ENCODE measurements around the gene NSUN7. TPM values are rescaled to one million over a fixed set of nuclear protein-coding genes. Genes with fewer than 3 reads are reported as not detected.

Gene NSUN7
- total RNA-seq, 1 donor, result under 0.01 TPM

DNA sequence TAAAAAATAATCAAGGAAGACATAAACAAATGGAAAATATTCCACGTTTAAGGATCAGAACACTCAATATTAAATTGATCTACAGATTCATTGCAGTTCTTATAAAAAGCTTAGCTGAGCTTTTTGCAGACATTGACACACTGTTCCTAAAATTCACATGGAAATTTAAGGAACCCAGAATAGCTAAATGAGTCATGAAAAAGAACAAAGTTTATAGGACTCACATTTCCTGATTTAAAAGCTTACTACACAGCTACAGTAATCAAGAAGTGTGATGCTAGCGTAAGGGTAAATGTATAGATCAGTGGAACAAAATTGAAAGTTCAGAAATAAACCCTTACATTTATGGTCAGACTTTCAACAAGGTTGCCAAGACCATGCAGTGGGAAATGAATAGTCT, 33.1 kb downstream of the NSUN7 start:
- Histone ChIP-seq H2AFZ (ENCODE audit: low read length) (no peak overlapping the region), H3K27ac (ENCODE audit: low read depth, low read length) (no peak overlapping the region), H3K4me2 (ENCODE audit: insufficient read depth, low read length) (no peak overlapping the region), H3K79me2 (ENCODE audit: insufficient read depth, low read length) (no peaks in the 10 kb centered on the region), H3K36me3 (ENCODE audit: insufficient read depth, low read length) (no peaks in the 10 kb centered on the region), H3K4me1 (ENCODE audit: insufficient read depth, low read length) (no peaks in the 10 kb centered on the region), H4K20me1 (ENCODE audit: insufficient read depth, low read length) (no peaks in the 10 kb centered on the region), H3K4me3 (ENCODE audit: insufficient read depth, low read length) (no peak overlapping the region), H3K9me3 (ENCODE audit: low read depth, low read length) (no peaks in the 10 kb centered on the region), H3K27me3 (ENCODE audit: insufficient read depth, low read length) (peaks cover 4% of the 10 kb centered on the region)
- TF ChIP-seq, protein P1, sequence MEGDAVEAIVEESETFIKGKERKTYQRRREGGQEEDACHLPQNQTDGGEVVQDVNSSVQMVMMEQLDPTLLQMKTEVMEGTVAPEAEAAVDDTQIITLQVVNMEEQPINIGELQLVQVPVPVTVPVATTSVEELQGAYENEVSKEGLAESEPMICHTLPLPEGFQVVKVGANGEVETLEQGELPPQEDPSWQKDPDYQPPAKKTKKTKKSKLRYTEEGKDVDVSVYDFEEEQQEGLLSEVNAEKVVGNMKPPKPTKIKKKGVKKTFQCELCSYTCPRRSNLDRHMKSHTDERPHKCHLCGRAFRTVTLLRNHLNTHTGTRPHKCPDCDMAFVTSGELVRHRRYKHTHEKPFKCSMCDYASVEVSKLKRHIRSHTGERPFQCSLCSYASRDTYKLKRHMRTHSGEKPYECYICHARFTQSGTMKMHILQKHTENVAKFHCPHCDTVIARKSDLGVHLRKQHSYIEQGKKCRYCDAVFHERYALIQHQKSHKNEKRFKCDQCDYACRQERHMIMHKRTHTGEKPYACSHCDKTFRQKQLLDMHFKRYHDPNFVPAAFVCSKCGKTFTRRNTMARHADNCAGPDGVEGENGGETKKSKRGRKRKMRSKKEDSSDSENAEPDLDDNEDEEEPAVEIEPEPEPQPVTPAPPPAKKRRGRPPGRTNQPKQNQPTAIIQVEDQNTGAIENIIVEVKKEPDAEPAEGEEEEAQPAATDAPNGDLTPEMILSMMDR (IDR thresholded peaks at IDR 0.05; ENCODE audit: extremely low read depth, low read depth, low read length), result no peak
- DNase-seq (ENCODE audit: insufficient read length, low spot score, missing footprints), result no peak

DNA sequence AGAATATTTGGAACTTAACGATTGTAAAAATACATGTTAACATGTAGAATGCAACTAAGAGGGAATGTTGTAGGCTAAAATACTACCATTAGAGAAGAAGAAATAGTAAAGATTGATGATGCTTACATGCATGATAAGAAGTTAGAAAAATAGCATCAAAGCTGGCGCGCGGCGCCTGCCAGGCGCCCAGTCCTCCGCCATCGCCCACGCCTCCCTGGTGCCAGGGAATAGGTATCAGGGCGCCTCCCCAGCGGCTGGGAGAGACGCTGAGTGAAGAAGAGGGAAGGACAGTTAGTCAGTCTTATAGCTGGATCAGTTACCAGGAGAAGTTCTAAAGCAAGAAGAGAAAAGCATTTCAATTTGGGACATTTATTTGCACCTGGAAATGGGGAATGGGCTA, 36.0 kb downstream of the NSUN7 start:
- Histone ChIP-seq H3K27me3 (ENCODE audit: insufficient read depth, low read length) (peaks cover 4% of the 10 kb centered on the region), H3K27ac (ENCODE audit: low read depth, low read length) (no peak overlapping the region), H2AFZ (ENCODE audit: low read length) (no peak overlapping the region), H3K36me3 (ENCODE audit: insufficient read depth, low read length) (no peaks in the 10 kb centered on the region), H3K4me1 (ENCODE audit: insufficient read depth, low read length) (no peaks in the 10 kb centered on the region), H3K79me2 (ENCODE audit: insufficient read depth, low read length) (no peaks in the 10 kb centered on the region), H3K4me3 (ENCODE audit: insufficient read depth, low read length) (no peak overlapping the region), H3K9me3 (ENCODE audit: low read depth, low read length) (no peaks in the 10 kb centered on the region), H3K4me2 (ENCODE audit: insufficient read depth, low read length) (no peak overlapping the region), H4K20me1 (ENCODE audit: insufficient read depth, low read length) (no peaks in the 10 kb centered on the region)
- TF ChIP-seq, protein P1 (IDR thresholded peaks at IDR 0.05; ENCODE audit: extremely low read depth, low read depth, low read length), result no peak
- DNase-seq (ENCODE audit: insufficient read length, low spot score, missing footprints), result no peak

DNA sequence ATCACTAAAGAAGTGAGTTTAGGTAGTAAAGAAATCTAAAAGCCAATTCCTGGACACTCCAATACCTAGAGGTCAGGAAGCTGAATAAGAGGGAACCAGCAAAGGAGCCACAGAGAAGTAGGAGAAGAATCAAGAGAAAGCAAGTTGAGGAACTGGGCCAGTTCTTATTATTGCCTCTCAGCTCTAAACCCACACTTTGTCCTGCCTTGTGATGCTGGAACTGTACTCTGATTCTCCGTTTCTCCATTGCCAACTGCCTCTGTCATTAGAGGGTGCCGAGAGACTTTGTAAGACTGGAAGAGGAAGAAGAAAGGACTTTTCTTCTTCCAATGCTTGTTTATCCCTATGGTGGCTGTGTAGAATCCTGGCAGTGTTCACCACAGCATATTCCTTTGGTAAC, 38.6 kb downstream of the NSUN7 start:
- H4K20me1 ChIP-seq (ENCODE audit: insufficient read depth, low read length), result no peaks in the 10 kb centered on the region
- no peaks in the 10 kb centered on the region for H3K79me2 ChIP-seq (ENCODE audit: insufficient read depth, low read length)
- no peak for DNase-seq (ENCODE audit: insufficient read length, low spot score, missing footprints)
- no peak overlapping the region for H3K27ac ChIP-seq (ENCODE audit: low read depth, low read length)
- H3K27me3 ChIP-seq (ENCODE audit: insufficient read depth, low read length), result no peaks in the 10 kb centered on the region
- H3K4me3 ChIP-seq (ENCODE audit: insufficient read depth, low read length), result no peak overlapping the region
- H3K9me3 ChIP-seq (ENCODE audit: low read depth, low read length), result no peaks in the 10 kb centered on the region
- TF ChIP-seq, protein P1 (IDR thresholded peaks at IDR 0.05; ENCODE audit: extremely low read depth, low read depth, low read length), result no peak
- H3K36me3 ChIP-seq (ENCODE audit: insufficient read depth, low read length), result no peaks in the 10 kb centered on the region
- no peak overlapping the region for H2AFZ ChIP-seq (ENCODE audit: low read length)
- H3K4me1 ChIP-seq (ENCODE audit: insufficient read depth, low read length), result no peaks in the 10 kb centered on the region
- no peak overlapping the region for H3K4me2 ChIP-seq (ENCODE audit: insufficient read depth, low read length)

DNA sequence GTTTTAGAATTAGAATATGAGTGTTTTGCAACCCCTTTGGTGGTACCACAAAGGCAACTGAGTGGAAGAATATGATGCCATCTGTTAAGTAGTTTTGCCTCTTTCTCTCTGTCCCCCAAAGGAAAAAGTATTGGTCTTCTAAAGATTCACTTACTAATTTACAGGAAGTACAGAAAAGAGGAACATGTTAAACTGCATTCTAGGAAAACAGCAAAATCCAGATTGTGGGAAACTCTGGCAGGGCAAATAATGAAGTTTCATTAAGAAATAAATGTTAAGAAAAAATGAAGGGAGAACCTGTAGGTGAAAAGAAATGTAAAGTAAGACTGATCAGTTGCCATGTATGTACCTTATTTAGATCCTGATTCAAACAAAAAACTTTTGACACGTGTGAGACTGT, 39.3 kb downstream of the NSUN7 start:
- H3K79me2 ChIP-seq (ENCODE audit: insufficient read depth, low read length), result no peaks in the 10 kb centered on the region
- DNase-seq (ENCODE audit: insufficient read length, low spot score, missing footprints), result no peak
- H3K4me2 ChIP-seq (ENCODE audit: insufficient read depth, low read length), result no peak overlapping the region
- no peak overlapping the region for H3K27ac ChIP-seq (ENCODE audit: low read depth, low read length)
- H3K36me3 ChIP-seq (ENCODE audit: insufficient read depth, low read length), result no peaks in the 10 kb centered on the region
- no peak overlapping the region for H2AFZ ChIP-seq (ENCODE audit: low read length)
- no peaks in the 10 kb centered on the region for H3K9me3 ChIP-seq (ENCODE audit: low read depth, low read length)
- no peaks in the 10 kb centered on the region for H4K20me1 ChIP-seq (ENCODE audit: insufficient read depth, low read length)
- H3K4me1 ChIP-seq (ENCODE audit: insufficient read depth, low read length), result no peaks in the 10 kb centered on the region
- no peaks in the 10 kb centered on the region for H3K27me3 ChIP-seq (ENCODE audit: insufficient read depth, low read length)
- H3K4me3 ChIP-seq (ENCODE audit: insufficient read depth, low read length), result no peak overlapping the region
- TF ChIP-seq, protein P1 (IDR thresholded peaks at IDR 0.05; ENCODE audit: extremely low read depth, low read depth, low read length), result no peak
